ENCODE results near the gene PLEKHA7.

Gene PLEKHA7

DNA sequence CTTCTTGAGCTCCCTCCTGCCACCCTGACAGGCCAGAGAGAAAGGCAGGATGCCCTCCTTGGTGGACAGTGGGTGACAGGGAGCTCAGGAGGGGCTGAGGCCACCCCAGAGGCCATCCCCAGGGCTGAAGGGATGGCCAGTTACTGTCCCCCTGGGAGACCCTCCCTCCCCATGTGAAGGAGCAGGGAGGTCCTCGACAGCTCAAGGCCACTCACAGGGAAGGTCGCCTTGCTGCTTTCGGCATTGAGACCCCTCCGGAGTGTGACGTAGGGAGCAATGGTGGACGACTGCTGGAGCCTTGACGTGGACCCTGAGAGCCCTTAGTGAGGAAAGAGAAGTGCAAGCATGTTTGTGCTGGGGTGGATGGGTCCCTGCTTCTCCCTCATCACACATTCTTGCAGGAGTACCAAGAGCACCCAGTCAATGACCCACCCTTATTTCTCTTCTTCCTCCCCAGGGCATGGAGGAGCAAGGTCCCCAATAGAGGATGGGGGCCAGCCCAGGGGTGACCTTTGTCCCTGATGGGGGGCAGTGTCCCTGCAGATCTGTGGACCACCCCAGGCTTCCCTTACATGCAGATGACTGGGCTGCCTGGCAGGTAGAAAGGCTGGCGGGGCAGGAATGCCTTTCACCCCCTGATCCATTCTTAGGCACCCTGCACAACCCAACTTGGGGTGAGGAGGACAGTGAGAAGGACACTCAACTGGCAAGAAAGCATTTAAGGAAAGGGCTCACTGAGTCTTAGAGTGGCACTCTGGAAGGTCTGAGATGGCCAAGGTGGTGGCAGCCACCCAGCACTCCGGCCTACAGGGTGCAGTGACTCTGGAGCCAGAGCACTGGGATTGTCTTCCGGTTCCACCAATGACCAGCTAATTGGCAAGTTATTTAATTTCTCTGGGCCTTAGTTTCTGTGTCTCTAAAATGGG, 224.4 kb downstream of the PLEKHA7 start:
- H3K36me3 ChIP-seq (replicated peaks) = no peaks in the 10 kb centered on the region
- in situ Hi-C loops (cut with HindIII; ENCODE audit: low pct_ligation_motif_present, low sequenced_read_pairs) = no loop called here
- no peak for TF ChIP-seq CTCF (IDR thresholded peaks at IDR 0.05; ENCODE audit: low read depth, low read length, missing control alignments)
- no peak overlapping the region for H3K4me3 ChIP-seq (ENCODE audit: low read depth, low read length)
- no peak for DNase-seq
- no peaks in the 10 kb centered on the region for H3K27me3 ChIP-seq (replicated peaks)
- H3K27ac ChIP-seq = no peak overlapping the region

GRCh38 chr11:16789063-16789420, 225.2 kb downstream of the PLEKHA7 start:
- in situ Hi-C loops (cut with HindIII; ENCODE audit: low pct_ligation_motif_present, low sequenced_read_pairs) = no loop called here
- H3K4me3 ChIP-seq (ENCODE audit: low read depth, low read length) = no peak overlapping the region
- no peak for TF ChIP-seq CTCF (IDR thresholded peaks at IDR 0.05; ENCODE audit: low read depth, low read length, missing control alignments)
- no peak for DNase-seq
- no peak overlapping the region for H3K27ac ChIP-seq
- H3K27me3 ChIP-seq (replicated peaks) = no peaks in the 10 kb centered on the region
- H3K36me3 ChIP-seq (replicated peaks) = no peaks in the 10 kb centered on the region

DNA sequence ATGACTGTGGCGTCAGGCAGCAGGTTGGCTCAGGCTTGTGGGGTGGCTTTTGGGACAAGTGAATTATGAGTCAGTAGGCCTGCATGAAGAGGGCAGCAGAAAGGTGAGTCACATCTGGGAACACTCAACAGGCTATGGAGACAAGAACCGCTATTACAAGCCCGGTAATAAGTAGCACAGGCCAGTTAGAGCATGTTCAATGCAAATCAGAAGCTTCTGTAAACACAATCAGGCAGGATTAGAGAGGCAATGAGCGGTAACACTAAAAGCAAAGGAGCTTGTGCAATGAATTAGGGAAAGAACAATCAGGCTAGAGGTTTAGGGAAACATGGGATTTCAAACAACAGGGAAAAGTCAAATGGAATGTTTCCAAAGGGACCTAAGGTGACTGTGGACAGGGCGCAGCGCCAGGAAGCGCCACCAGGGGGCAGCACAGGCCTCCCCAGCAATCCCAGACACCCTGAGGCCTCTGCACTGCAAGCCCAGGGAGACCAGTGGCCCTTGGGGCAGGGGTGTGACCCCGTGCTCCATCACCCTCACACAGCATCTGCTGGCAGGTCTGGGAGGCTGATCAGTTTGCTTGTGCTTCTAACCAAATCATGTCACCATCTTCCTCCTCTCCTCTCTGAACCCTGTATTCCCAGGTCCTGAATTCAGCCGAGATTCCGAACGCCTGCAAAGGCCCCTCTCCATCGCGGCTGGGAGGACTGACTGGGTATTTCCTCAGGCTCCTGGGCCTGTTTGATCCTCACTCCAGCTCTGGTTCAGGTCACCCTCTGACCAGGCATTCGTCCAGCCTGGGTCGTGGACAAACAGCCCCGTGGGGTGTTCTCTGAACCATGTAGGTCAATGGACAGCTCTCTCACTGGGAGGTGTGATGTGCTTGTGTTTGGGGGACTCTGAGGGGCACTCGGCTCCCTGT, 225.8 kb downstream of the PLEKHA7 start:
- Histone ChIP-seq H3K4me3 (ENCODE audit: low read depth, low read length) (no peak overlapping the region), H3K27ac (peak overlapping the region; percentile 13), H3K36me3 (replicated peaks) (no peaks in the 10 kb centered on the region), H3K27me3 (replicated peaks) (no peaks in the 10 kb centered on the region)
- in situ Hi-C loops (cut with HindIII; ENCODE audit: low pct_ligation_motif_present, low sequenced_read_pairs) = no loop called here
- DNase-seq = peak; percentile 63
- peak; percentile 97 for TF ChIP-seq CTCF (IDR thresholded peaks at IDR 0.05; ENCODE audit: low read depth, low read length, missing control alignments)

DNA sequence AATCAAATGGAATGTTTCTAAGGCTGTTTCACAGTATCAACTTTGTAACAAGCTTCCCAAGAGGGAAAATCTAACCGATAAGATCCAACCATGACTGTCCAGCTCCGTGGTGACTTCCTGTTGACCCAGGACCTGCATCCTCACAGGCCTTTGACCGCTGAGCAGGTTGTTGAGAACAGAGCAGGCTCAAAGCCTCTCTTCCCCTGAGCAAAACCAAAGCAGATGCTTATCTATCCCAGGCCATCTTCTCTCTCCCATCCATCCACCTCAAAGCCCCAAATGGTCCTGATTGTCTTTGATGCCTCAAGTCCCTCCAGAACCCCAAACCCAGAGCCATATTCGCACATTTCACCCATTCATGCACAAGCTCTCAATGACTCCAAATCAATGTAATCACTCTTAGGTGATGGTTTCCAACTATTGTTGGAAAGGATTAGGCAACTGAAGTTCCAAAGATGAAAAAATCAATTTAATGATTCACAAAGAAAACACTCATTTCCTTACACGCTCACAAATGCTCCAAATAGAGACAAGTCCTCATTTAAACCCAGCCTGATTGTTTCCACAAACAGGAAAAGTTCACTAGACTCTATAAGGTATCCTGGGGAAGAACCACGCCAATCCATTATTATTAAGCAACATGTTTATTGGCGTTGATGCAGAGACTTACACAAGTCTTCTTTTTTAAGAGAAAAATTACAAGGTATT, 227.0 kb downstream of the PLEKHA7 start:
- H3K36me3 ChIP-seq (replicated peaks) = no peaks in the 10 kb centered on the region
- in situ Hi-C loops (cut with HindIII; ENCODE audit: low pct_ligation_motif_present, low sequenced_read_pairs) = no loop called here
- no peak for TF ChIP-seq CTCF (IDR thresholded peaks at IDR 0.05; ENCODE audit: low read depth, low read length, missing control alignments)
- DNase-seq = no peak
- H3K27me3 ChIP-seq (replicated peaks) = no peaks in the 10 kb centered on the region
- peak overlapping the region; percentile 13 for H3K27ac ChIP-seq
- H3K4me3 ChIP-seq (ENCODE audit: low read depth, low read length) = no peak overlapping the region

GRCh38 chr11:16786131-16786530, 228.1 kb downstream of the PLEKHA7 start:
- H3K4me3 ChIP-seq (ENCODE audit: low read depth, low read length) = no peak overlapping the region
- TF ChIP-seq CTCF (IDR thresholded peaks at IDR 0.05; ENCODE audit: low read depth, low read length, missing control alignments) = no peak
- DNase-seq = no peak
- no peaks in the 10 kb centered on the region for H3K36me3 ChIP-seq (replicated peaks)
- H3K27ac ChIP-seq = no peak overlapping the region
- in situ Hi-C loops (cut with HindIII; ENCODE audit: low pct_ligation_motif_present, low sequenced_read_pairs) = no loop called here
- no peaks in the 10 kb centered on the region for H3K27me3 ChIP-seq (replicated peaks)
